Common myeloid progenitor, CD34-positive (primary cell): ENCODE measurements around the gene CASP6.
"Not testable (repeated sequence)": the region's sequence is repeated elsewhere in the genome, so short reads cannot be mapped to it uniquely, and the experiment has no call there.

Experiments used
- CTCF ChIA-PET: fragments of 350-600 bp; sonication (Branson Sonifier 250); formaldehyde crosslinking; loops from one replicate; lab custom pipeline; 2021; ENCODE audit warnings: antibody characterized with exemption; lab: Charles Lee
- POLR2A ChIA-PET: fragments of 350-600 bp; sonication (Branson Sonifier 250); formaldehyde crosslinking; loops from one replicate; lab custom pipeline; 2021; ENCODE audit warnings: antibody characterized with exemption; lab: Charles Lee
- DNase-seq, 3 donors: peaks; one replicate each; pipeline versions ENCODE4 v3.0.0 to v3.0.0-alpha.2; 2013
- H3K27ac ChIP-seq, 2 experiments: 1 replicate in 1 of 2; 2 replicates in 1 of 2; pipeline ENCODE4 v1.7.0; 2013; ENCODE audit warnings: inconsistent platforms in 2 of 2, low read length in 2 of 2, mild to moderate bottlenecking in 2 of 2, low read depth in 1 of 2, moderate library complexity in 1 of 2; ENCODE audit not compliant: severe bottlenecking in 2 of 2, insufficient read depth in 1 of 2, poor library complexity in 1 of 2
- H3K27me3 ChIP-seq, 5 experiments: replicated peaks in 2 of 5; 1 replicate in 3 of 5; 2 replicates in 2 of 5; pipeline versions ENCODE4 v1.6.1 to v1.7.0; 2013; ENCODE audit warnings: low read length in 4 of 5, mild to moderate bottlenecking in 2 of 5, moderate library complexity in 2 of 5, inconsistent platforms in 1 of 5; ENCODE audit not compliant: insufficient read depth in 5 of 5, control insufficient read depth in 4 of 5
- H3K36me3 ChIP-seq, 4 experiments: 1 replicate in 2 of 4; 2 replicates in 2 of 4; pipeline versions ENCODE4 v1.6.1 to v1.7.0; 2013; ENCODE audit warnings: low read length in 3 of 4, control low read depth in 1 of 4, mild to moderate bottlenecking in 1 of 4; ENCODE audit not compliant: control insufficient read depth in 4 of 4, insufficient read depth in 4 of 4
- H3K4me1 ChIP-seq, 4 experiments: 1 replicate in 3 of 4; 2 replicates in 1 of 4; pipeline versions ENCODE4 v1.6.1 to v1.7.1; 2013; ENCODE audit warnings: low read length in 3 of 4, mild to moderate bottlenecking in 3 of 4, control low read depth in 1 of 4, inconsistent platforms in 1 of 4, moderate library complexity in 1 of 4; ENCODE audit not compliant: control insufficient read depth in 4 of 4, insufficient read depth in 4 of 4; ENCODE audit errors: control extremely low read depth in 1 of 4
- H3K4me3 ChIP-seq, 7 experiments: 1 replicate in 4 of 7; 2 replicates in 3 of 7; pipeline versions ENCODE4 v1.5.1 to v1.7.0; 2013; ENCODE audit warnings: mild to moderate bottlenecking in 7 of 7, low read length in 6 of 7, moderate library complexity in 6 of 7, inconsistent platforms in 2 of 7, low read depth in 2 of 7, control low read depth in 1 of 7; ENCODE audit not compliant: insufficient read depth in 4 of 7, control insufficient read depth in 1 of 7; ENCODE audit errors: extremely low read depth in 1 of 7
- H3K9me3 ChIP-seq, 5 experiments: 1 replicate in 4 of 5; 2 replicates in 1 of 5; pipeline versions ENCODE4 v1.6.1 to v1.7.1; 2013; ENCODE audit warnings: low read length in 4 of 5, mild to moderate bottlenecking in 2 of 5, inconsistent platforms in 1 of 5, low read depth in 1 of 5, moderate library complexity in 1 of 5; ENCODE audit not compliant: control insufficient read depth in 4 of 5, insufficient read depth in 2 of 5; ENCODE audit errors: control extremely low read depth in 1 of 5
- WGBS: methylation state at CpG from one replicate; pipeline ENCODE4 v1.1.5; 2013; ENCODE audit not compliant: insufficient coverage; 5-methylcytosine and 5-hydroxymethylcytosine counted together

Gene CASP6

DNA sequence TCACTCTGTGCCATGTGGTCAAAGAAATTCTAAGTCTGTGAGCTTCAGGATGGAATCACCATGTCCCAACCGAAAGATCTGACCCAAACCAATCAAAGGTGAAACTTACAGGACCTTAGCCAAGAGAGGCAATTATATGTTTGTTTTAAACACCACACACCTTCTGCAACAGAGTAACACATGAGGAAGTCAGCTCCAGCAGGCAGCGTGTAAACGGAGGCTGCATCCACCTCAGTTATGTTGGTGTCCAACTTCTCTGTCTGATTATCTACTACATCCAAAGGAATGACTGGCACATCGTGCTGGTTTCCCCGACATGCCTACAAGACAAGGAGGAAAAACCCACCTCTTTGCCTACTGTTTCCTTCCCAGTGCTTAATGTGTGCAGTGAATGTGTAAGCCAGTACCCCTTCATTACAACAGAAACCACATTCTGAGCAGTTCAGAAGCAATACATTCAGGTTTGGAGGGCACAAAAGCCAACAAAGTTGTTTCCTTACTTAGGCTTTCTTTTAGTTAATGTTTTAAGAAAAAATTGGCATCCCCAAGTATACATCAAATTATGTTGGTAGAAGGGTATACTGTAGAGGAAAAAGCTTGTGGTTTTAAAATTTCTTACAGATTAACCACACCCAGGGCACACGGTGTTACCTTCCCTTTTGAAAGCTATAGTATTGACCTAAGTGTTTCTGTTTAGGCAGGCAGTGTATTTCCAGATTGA, 12.4 kb downstream of the CASP6 start:
- no peak overlapping the region for H3K4me3 ChIP-seq
- H3K27me3 ChIP-seq, result no peaks in the 10 kb centered on the region
- CTCF ChIA-PET, result interaction anchor here (1.0 to 2.7 kb wide), 4 partner anchors 9 to 130 kb away, joined by 3 to 12 read pairs (median 3); partner anchors contain the start of gene CASP6
- peaks cover 0 to 11% (median 0%) of the 10 kb centered on the region in 4 experiments for H3K4me1 ChIP-seq
- POLR2A ChIA-PET, result no interaction called here
- no peaks in the 10 kb centered on the region for H3K9me3 ChIP-seq
- DNase-seq, result peak in 1 of 3 donors; percentile 6
- H3K36me3 ChIP-seq, result peaks cover 13 to 72% (median 36%) of the 10 kb centered on the region in 4 experiments
- peak overlapping the region in 1 of 2 experiments; percentile 20 for H3K27ac ChIP-seq
- WGBS, result 89% methylated on average over 2 of the region's 6 CpGs

DNA sequence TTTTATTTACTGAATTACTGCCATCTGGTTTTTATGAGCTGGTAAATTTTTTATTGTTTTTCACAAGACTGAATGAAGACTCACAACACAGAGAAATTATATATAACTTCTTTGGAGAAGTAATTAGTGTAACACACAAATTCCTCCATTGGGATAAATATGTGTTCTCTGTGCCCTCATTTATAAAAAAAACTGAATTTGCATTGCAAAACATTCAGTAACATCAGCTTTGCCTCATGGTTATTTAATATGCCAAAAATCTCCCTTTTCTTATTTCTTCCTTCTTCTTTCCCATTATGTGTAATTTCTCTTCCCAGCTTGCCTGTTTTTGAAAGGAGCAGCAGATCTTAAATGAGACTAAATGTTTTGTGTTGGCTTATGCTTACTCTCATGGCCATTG, 18.5 kb downstream of the CASP6 start:
- Histone ChIP-seq H3K36me3 (peaks cover 13 to 42% (median 17%) of the 10 kb centered on the region in 4 experiments), H3K4me3 (no peak overlapping the region), H3K4me1 (peaks cover 0 to 4% (median 2%) of the 10 kb centered on the region in 4 experiments), H3K27me3 (no peaks in the 10 kb centered on the region), H3K9me3 (no peaks in the 10 kb centered on the region), H3K27ac (no peak overlapping the region)
- no peak for DNase-seq
- POLR2A ChIA-PET, result interaction anchor here (1.0 kb wide), 1 partner anchor 18 kb away, joined by 3 read pairs; no protein-coding TSS in a partner anchor
- CTCF ChIA-PET, result interaction anchor here (1.6 to 5.0 kb wide), 3 partner anchors 17 to 253 kb away, joined by 4 to 23 read pairs (median 5); partner anchors contain the start of gene CASP6

DNA sequence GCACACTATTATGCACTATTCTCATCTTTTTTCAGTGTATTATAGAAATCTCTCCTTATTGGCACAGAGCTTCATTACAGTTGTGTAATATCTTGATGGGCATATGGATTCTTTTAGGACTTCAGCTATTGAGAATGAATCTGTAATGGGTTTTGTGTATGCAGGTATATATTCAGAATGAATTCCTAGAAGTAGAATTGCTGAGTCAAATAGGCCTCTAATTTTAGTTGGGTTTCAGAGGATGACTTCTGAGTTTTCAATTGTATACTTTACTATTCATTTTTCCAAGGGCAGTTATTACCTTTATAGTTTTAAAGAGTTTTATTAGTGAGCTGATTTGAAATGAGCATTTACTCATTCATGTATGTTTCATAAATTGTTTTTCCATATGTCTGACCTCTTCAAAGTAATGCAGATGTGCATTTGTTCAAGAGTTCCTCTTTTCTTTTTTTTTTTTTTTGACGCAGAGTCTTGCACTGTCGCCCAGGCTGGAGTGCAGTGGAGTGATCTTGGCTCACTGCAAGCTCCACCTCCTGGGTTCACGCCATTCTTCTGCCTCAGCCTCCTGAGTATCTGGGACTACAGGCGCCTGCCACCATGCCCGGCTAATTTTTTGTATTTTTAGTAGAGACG, 19.5 kb downstream of the CASP6 start:
- H3K4me1 ChIP-seq, result peaks cover 0 to 4% (median 2%) of the 10 kb centered on the region in 4 experiments
- ChIA-PET POLR2A (interaction anchor here (0.7 to 1.0 kb wide), 2 partner anchors 19 to 132 kb away, joined by 3 read pairs; partner anchors contain the start of gene GAR1), CTCF (interaction anchor here (0.8 to 1.6 kb wide), 5 partner anchors 18 to 293 kb away, joined by 3 to 5 read pairs (median 3); no protein-coding TSS in a partner anchor)
- DNase-seq, result peak in 2 of 3 donors; percentile 22 to 31
- H3K36me3 ChIP-seq, result peaks cover 10 to 34% (median 14%) of the 10 kb centered on the region in 4 experiments
- no CpG with 5 or more reads among the region's 6 CpGs for WGBS
- H3K27me3 ChIP-seq, result no peaks in the 10 kb centered on the region
- no peak overlapping the region for H3K4me3 ChIP-seq
- H3K27ac ChIP-seq, result no peak overlapping the region
- no peaks in the 10 kb centered on the region for H3K9me3 ChIP-seq

DNA sequence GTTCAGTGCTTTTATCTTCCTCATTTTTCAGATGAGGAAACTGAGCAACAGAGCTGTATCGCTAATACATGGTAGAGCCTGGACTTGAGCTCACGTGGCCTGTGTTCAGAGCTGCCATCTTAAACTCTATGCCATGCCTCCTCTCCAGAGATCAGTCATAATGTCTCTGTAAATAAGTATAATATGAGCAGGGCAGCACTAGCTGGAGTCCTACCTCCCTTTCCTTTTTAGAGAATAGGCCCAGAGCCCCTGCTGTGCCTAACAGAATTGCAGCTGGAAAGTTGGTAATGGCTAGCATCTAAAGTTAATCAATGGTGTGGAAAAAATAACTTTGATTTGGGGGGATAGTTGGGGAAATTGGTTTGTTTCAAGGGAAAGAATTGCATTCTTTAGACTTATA, 20.4 kb downstream of the CASP6 start:
- Histone ChIP-seq H3K27me3 (no peaks in the 10 kb centered on the region), H3K4me3 (no peak overlapping the region), H3K4me1 (peaks cover 0 to 4% (median 2%) of the 10 kb centered on the region in 4 experiments), H3K36me3 (peaks cover 7 to 28% (median 12%) of the 10 kb centered on the region in 4 experiments), H3K9me3 (no peaks in the 10 kb centered on the region), H3K27ac (no peak overlapping the region)
- POLR2A ChIA-PET, result no interaction called here
- CTCF ChIA-PET, result interaction anchor here (0.9 to 1.2 kb wide), 2 partner anchors 13 to 294 kb away, joined by 3 read pairs; no protein-coding TSS in a partner anchor
- no CpG with 5 or more reads among the region's 2 CpGs for WGBS
- DNase-seq, result no peak

DNA sequence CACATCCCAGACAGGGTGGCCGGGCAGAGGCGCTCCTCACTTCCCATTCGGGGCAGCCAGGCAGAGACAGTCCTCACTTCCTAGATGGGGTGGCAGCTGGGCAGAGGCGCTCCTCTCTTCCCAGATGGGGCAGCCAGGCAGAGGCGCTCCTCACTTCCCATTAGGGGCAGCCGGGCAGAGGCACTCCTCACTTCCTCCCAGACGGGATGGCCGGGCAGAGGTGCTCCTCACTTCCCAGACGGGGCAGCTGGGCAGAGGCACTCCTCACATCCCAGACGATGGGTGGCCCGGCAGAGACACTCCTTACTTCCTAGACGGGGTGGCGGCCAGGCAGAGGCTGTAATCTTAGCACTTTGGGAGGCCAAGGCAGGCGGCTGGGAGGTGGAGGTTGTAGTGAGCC, 24.3 kb downstream of the CASP6 start:
- POLR2A ChIA-PET, H3K9me3 ChIP-seq, H3K36me3 ChIP-seq, H3K4me3 ChIP-seq, H3K4me1 ChIP-seq, DNase-seq, H3K27ac ChIP-seq, H3K27me3 ChIP-seq: not testable (repeated sequence)
- CTCF ChIA-PET, result interaction anchor here (0.6 to 1.0 kb wide), 2 partner anchors 127 to 161 kb away, joined by 3 read pairs; no protein-coding TSS in a partner anchor
- 98% methylated on average over 5 of the region's 14 CpGs for WGBS

DNA sequence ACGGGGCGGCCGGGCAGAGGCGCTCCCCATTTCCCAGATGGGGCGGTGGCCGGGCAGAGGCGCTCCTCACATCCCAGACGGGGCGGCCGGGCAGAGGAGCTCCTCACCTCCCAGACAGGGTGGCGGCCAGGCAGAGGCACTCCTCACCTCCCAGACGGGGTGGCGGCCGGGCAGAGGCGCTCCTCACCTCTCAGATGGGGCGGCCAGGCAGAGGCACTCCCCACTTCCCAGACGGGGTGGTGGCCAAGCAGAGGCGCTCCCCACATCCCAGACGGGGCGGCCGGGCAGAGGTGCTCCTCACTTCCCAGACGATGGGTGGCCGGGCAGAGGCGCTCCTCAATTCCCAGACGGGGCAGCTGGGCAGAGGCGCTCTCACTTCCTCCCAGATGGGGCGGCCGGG, 24.8 kb downstream of the CASP6 start:
- WGBS, result 99% methylated on average over 16 of the region's 28 CpGs
- ChIA-PET POLR2A (interaction anchor here (0.7 kb wide), 1 partner anchor 16 kb away, joined by 3 read pairs; no protein-coding TSS in a partner anchor), CTCF (interaction anchor here (0.6 kb wide), 1 partner anchor 126 kb away, joined by 3 read pairs; no protein-coding TSS in a partner anchor)
- not testable (repeated sequence) for H3K27ac ChIP-seq, H3K9me3 ChIP-seq, H3K27me3 ChIP-seq, DNase-seq, H3K4me3 ChIP-seq, H3K36me3 ChIP-seq, H3K4me1 ChIP-seq
